NCI-H510A treated with DMSO at 0.1 percent for 48 hours (cell line): ENCODE data around the gene SCNM1.
A peak's percentile ranks its signal among the peaks of the same experiment; 100 is the strongest.
"Not testable (repeated sequence)": the region's sequence is repeated elsewhere in the genome, so short reads cannot be mapped to it uniquely, and the experiment has no call there.

ENCODE experiments used
- DNase-seq: peaks from one replicate; lab custom pipeline; 2025; lab: John Stamatoyannopoulos, UW

The SCNM1 gene

GRCh38 chr1:151146412-151147131 is 19.4 kb upstream of the SCNM1 start, which contains the start of gene SEMA6C:
Gene SEMA6C, minus strand, starts transcription at chr1:151146631. Its CDS starts 4,010 bp downstream, at chr1:151142621.
- DNase-seq: peak; percentile 88

- DNase-seq: no peak
Measured at GRCh38 chr1:151147132-151147503, 18.8 kb upstream of the SCNM1 start.

DNA sequence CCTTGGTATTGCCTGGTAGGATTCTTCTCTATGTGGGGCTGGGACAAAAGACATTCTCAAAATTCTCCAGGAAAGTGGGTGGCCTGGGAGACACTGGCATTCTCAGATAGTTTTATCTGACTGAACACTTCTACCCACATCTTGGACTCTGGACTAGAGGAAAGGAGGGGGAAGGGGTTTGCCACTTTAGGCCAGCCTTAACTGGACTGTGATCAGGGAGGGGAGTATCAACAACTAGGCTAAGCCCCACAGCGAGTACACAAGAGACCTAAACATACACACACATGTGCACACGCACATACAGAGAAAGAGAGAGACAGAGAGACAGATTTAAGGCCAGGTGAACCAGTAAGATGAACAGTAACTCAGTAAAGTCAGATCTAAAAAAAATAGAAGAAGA is 18.3 kb upstream of the SCNM1 start:
- DNase-seq: no peak

- peak; percentile 41 for DNase-seq
Measured at GRCh38 chr1:151156515-151156819, 9.5 kb upstream of the SCNM1 start, which contains the start of gene TNFAIP8L2. Gene TNFAIP8L2, plus strand, starts transcription at chr1:151156649. Its CDS starts 2,049 bp downstream, at chr1:151158698.

DNA sequence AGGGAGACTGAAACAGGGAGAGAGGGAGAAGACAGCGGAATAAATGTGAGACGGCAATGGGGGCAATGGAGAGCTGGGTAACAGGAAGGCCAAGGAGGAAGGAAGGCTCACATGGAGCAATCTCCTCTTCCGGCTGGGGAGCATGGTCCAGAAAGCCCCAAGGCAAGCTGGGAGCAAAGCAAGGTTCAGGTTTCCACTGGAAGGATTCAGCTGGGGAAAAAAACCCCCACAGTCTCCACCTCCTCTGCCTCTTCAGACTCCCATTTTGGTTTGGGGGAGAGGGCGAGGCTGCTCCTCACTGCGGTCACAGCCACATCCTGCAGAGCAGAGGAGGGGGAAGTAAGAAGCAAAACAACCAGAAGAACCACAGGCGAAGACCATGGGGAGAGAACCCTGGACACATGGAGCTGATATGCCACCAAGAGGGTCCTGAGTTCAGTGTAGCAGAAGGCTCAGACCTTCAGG is 8.8 kb upstream of the SCNM1 start:
- no peak for DNase-seq

- DNase-seq: no peak
Measured at GRCh38 chr1:151158326-151158725, 7.6 kb upstream of the SCNM1 start.

- DNase-seq: no peak
Measured at GRCh38 chr1:151158751-151159251, 7.1 kb upstream of the SCNM1 start.

DNA sequence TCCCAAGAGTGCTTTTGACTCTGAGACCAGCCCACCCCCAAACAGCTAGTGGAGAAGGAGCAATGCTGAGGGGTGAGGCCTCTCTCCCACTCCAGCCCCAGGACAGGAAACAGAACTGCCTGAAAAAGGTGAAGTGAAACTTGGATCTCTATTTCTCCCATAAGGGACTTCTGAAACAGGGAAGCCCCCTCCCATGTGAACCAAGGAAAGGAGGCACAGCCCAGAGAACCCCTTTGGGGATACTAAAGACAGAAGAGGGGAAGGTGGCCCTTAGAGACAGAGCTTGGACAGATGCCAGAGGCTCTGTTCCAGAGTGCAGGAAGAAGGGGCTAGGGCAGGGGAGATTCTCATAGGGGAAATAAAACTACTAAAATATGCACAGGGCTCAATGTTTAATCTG is 6.6 kb upstream of the SCNM1 start:
- DNase-seq: no peak

- DNase-seq: no peak
Measured at GRCh38 chr1:151164732-151165280, 1.1 kb upstream of the SCNM1 start.

GRCh38 chr1:151165281-151165737 is 635 bp upstream of the SCNM1 start:
- DNase-seq: peak; percentile 36

- DNase-seq: peak; percentile 26
Measured at GRCh38 chr1:151166505-151166956, 587 bp downstream of the SCNM1 start.

- DNase-seq: no peak
Measured at GRCh38 chr1:151167116-151167515, 1.2 kb downstream of the SCNM1 start.

- no peak for DNase-seq
Measured at GRCh38 chr1:151171190-151171589, 5.2 kb downstream of the SCNM1 start.

DNA sequence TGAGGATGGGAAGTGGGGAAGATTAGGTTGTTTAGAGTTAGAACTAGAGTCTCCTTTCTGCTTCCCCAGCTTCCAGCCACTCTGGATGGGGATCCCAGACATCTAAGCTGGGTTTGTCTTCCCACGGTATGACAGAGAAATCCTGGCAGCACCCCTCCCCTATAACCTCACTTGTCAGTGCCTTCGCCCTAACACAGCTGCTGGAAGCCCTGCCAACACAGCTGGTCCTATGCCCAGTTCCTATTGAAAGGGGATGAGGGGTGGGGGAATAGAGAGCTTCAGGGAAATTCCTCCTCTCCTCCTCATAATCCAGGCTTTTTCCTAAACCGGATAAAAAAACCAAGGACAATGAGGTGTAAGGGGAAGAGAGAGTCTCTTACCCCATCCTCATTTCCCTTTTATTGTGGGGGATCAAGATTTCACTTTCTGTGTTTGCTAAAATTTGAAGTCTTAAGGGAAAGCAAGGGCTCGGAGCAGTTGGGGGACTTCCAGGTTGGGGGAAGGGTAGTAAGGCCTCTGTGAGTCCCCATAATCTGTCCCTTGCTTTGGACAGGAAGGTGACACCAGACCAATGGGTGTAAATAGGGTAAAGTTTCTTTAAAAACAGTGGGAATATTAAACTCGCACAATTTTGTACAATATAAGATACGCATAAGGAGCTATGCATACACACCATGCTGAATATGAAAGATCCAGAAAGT is 9.2 kb downstream of the SCNM1 start:
- no peak for DNase-seq

GRCh38 chr1:151175863-151176262 is 9.9 kb downstream of the SCNM1 start, which contains the start of gene TMOD4:
Gene TMOD4, minus strand, starts transcription at chr1:151175981. Its CDS starts 1,106 bp downstream, at chr1:151174875.
- DNase-seq: no peak

- no peak for DNase-seq
Measured at GRCh38 chr1:151176514-151177045, 10.6 kb downstream of the SCNM1 start.

DNA sequence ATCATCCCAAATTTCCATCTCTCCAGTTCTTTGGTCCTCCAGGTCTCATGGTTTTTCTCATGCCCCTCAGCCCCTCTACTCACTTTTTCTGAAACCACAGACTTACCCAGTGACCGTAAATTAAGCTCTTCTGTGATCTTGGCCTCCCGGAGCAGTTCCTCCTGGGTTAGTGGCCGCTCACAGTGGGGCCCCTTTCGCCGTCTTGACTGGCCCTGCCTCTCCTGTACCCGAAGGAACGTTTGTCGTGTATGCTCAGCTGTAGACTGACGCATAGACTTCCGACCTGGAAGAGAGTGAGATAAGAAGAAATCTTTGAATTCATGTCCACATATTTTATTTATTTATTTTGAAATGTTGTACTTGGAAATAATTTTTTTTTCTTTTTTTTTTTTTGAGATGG is 18.3 kb downstream of the SCNM1 start:
- no peak for DNase-seq

DNA sequence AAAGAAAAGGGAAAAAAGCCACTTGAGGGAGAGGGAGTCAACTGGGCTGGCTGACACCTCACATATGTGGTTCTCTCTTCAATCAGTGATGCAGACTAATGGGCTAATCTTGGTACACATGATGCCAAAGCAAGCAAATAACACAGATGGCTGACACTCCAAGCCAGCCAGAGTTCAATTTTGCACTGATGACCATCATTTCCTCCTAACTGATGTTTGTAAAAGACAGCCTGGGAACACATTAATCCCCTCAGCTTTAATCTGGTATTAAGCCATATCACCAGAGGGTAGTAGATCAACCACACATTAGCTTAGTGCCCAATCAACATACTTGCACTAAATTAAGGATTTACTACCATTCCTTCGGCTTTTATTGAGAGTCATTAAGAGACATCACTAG is 21.3 kb downstream of the SCNM1 start:
- no peak for DNase-seq

- DNase-seq: not testable (repeated sequence)
Measured at GRCh38 chr1:151188667-151189066, 22.7 kb downstream of the SCNM1 start.

GRCh38 chr1:151189637-151190445 is 23.9 kb downstream of the SCNM1 start, which contains the start of gene VPS72:
Gene VPS72, minus strand, starts transcription at chr1:151190197. Its CDS starts 76 bp downstream, at chr1:151190121.
- peak; percentile 94 for DNase-seq

DNA sequence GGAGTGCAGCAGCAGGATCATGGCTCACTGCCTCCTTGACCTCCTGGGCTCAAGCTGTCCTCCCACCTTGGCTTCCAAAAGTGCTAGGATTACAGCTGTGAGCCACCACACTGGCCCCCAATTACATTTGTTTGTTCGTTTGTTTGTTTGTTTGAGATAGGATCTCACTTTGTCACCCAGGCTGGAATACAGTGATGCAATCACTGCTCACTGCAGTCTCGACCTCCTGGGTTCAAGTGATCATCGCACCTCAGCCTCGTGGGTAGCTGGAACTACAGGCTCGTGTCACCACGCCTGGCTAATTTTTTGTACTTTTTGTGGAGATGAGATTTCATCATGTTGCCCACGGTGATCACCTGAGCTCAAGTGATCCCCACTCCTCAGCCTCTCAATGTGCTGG is 26.1 kb downstream of the SCNM1 start:
- no peak for DNase-seq
